SK-MEL-5 (cell line): ENCODE data around the gene CLDN22. TPM values are rescaled to one million over a fixed set of nuclear protein-coding genes. Genes with fewer than 3 reads are reported as not detected.

ENCODE experiments used
- DNase-seq: peaks from one replicate; pipeline ENCODE4 v3.0.0-alpha.2; 2016; ENCODE audit warnings: low read depth, low spot score
- in situ Hi-C: cut with HindIII; loops from 2 replicates; pipeline ENCODE4 v1.10.0; 2016; ENCODE audit warnings: low sequenced_read_pairs, high pct_unique_total_duplicates, low pct_unique_long_range_greater_than_20kb
- total RNA-seq: library from RNA; depleted of rRNA; stranded (reverse); fragments of >200 nt; shearing (Covaris generic); gene quantifications from 2 replicates; pipeline ENCODE4 v1.2.3, GENCODE V29; 2014; rRNA removed

The CLDN22 gene
- total RNA-seq, 1 experiment from 2014 or later = not detected

- in situ Hi-C loops = no loop called here
- no peak for DNase-seq
Observed at GRCh38 chr4:183299464-183299863, 20.6 kb downstream of the CLDN22 start.

- DNase-seq = no peak
- in situ Hi-C loops = no loop called here
Observed at GRCh38 chr4:183297675-183298074, 22.4 kb downstream of the CLDN22 start.

- in situ Hi-C loops = no loop called here
Observed at GRCh38 chr4:183295711-183296110, 24.4 kb downstream of the CLDN22 start.

GRCh38 chr4:183291070-183291469 lies 29.0 kb downstream of the CLDN22 start:
- no peak for DNase-seq
- in situ Hi-C loops = no loop called here

More at GRCh38 chr4:183295711-183296110, 24.4 kb downstream of the CLDN22 start:
- DNase-seq = no peak

GRCh38 chr4:183289688-183290087 lies 30.4 kb downstream of the CLDN22 start:
- DNase-seq = peak; percentile 40
- in situ Hi-C loops = no loop called here

GRCh38 chr4:183288955-183289354 lies 31.1 kb downstream of the CLDN22 start:
- DNase-seq = peak; percentile 44
- in situ Hi-C loops = no loop called here

- no peak for DNase-seq
- in situ Hi-C loops = no loop called here
Observed at GRCh38 chr4:183287677-183288076, 32.4 kb downstream of the CLDN22 start.

GRCh38 chr4:183287309-183287659 lies 32.8 kb downstream of the CLDN22 start:
- in situ Hi-C loops = no loop called here
- DNase-seq = no peak

GRCh38 chr4:183286590-183287308 lies 33.3 kb downstream of the CLDN22 start:
- in situ Hi-C loops = no loop called here
- DNase-seq = no peak

- no peak for DNase-seq
- in situ Hi-C loops = no loop called here
Observed at GRCh38 chr4:183285886-183286285, 34.2 kb downstream of the CLDN22 start.

- no peak for DNase-seq
- in situ Hi-C loops = no loop called here
Observed at GRCh38 chr4:183284965-183285364, 35.1 kb downstream of the CLDN22 start.

GRCh38 chr4:183284258-183284785 lies 35.8 kb downstream of the CLDN22 start:
- DNase-seq = no peak
- in situ Hi-C loops = no loop called here

- no peak for DNase-seq
- in situ Hi-C loops = no loop called here
Observed at GRCh38 chr4:183276106-183276505, 44.0 kb downstream of the CLDN22 start.

GRCh38 chr4:183272384-183272783 lies 47.7 kb downstream of the CLDN22 start:
- no peak for DNase-seq
- in situ Hi-C loops = loop anchor here (25.0 kb wide), 1 partner anchor 335 kb away; no protein-coding TSS in a partner anchor

- in situ Hi-C loops = loop anchor here (25.0 kb wide), 1 partner anchor 331 kb away; no protein-coding TSS in a partner anchor
- no peak for DNase-seq
Observed at GRCh38 chr4:183268556-183268955, 51.5 kb downstream of the CLDN22 start.

Other genes with a start within 250 kb of the CLDN22 start
- 10.8 and 12.7 TPM in 2 replicates for gene WWC2, start 221.0 kb downstream of the CLDN22 start, total RNA-seq
- gene CLDN24, start 2.1 kb upstream of the CLDN22 start, total RNA-seq = not detected in 2 replicates
- 14.2 and 15.6 TPM in 2 replicates for gene CDKN2AIP, start 124.4 kb upstream of the CLDN22 start, total RNA-seq
- gene ING2, start 184.8 kb upstream of the CLDN22 start, total RNA-seq = 9.0 and 9.7 TPM in 2 replicates